SKM-1 treated with dmso at 0.1 percent for 144 hours (cell line): ENCODE data around the gene CT47A1.
"Not testable (repeated sequence)": the region's sequence is repeated elsewhere in the genome, so short reads cannot be mapped to it uniquely, and the experiment has no call there.

ENCODE experiments used
- DNase-seq: peaks from one replicate; lab custom pipeline; 2025; ENCODE audit not compliant: unreplicated experiment; lab: John Stamatoyannopoulos, UW

The CT47A1 gene

GRCh38 chrX:120985660-120986059, at the start of gene CT47A1:
TSS of gene CT47A1 (minus strand) at chrX:120985760. CDS start at chrX:120985529, 231 bp downstream.
- DNase-seq, result not testable (repeated sequence)

DNA sequence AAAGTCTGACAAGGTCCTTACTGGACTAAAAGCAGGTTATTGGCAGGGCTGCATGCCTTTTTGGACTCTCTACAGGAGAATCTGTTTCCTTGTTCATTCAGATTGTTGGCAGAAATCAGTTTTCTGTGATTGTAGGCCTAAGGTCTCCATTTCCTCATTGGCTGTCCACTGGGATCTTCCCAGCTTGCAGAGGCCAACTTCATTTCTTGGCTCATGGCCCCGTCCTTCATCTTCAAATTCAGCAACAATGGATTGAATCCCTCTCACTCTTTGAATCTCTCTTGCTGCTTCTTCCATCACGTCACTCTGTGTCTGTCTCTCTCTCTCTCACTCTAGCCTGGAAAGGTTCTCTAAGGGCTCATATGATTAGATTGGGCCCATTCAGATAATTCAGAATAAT, 47.0 kb upstream of the CT47A1 start:
- DNase-seq, result no peak

DNA sequence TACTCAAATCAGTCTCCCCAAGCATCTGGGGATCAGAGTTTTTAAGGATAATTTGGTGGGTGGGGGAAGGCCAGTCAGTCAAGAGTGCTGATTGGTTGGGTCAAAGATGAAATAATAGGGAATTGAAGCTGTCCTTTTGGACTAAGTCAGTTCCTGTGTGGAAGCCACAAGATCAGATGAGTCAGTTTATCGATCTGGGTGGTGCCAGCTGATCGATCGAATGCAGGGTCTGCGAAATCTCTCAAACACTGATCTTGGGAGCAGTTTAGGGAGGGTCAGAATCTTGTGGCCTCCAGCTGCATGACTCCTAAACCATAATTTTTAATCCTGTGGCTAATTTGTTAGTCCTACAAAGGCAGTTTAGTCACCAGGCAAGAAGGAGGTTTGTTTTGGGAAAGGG, 44.5 kb upstream of the CT47A1 start:
- no peak for DNase-seq

DNA sequence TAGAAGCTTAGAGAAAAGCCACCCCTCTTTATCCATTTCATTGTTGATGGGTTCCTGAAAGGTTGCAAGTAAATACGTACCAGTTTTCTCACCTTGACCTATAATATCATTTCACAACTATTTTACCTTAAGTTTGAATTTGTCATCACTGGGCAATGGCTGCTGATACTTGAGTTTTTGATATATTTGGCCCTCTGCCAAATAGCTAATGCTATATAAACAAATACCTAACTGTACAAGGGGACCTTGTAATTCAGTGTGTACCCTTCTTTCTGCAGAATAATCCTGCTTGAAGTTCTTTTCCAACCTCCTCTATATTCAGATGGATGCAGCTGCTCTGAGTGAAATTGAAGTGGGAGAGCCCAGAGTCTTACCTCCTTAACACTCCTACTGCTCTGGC, 42.9 kb upstream of the CT47A1 start:
- no peak for DNase-seq

DNA sequence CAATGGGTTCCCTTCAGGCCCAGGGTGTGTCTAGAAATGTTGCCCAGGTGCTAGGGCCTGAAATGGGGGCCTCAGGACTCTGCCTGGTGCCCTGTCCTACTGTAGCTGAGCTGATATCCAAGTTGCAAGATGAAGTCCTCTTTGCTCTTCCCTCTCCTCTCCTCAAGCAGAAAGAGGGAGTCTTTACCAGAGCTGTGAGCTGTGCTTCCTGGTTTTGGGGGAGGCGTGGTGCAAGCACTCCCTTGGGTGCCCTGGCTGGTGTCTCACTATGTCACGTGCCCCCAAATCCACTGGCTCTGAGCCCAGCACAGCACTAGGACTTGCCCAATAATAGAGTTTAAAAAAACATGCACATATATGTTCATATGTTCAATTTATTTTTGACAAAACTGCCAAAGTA, 29.3 kb upstream of the CT47A1 start:
- DNase-seq, result no peak

- DNase-seq, result no peak
These were observed 28.4 kb upstream of the CT47A1 start for GRCh38 chrX:121013897-121014455.

DNA sequence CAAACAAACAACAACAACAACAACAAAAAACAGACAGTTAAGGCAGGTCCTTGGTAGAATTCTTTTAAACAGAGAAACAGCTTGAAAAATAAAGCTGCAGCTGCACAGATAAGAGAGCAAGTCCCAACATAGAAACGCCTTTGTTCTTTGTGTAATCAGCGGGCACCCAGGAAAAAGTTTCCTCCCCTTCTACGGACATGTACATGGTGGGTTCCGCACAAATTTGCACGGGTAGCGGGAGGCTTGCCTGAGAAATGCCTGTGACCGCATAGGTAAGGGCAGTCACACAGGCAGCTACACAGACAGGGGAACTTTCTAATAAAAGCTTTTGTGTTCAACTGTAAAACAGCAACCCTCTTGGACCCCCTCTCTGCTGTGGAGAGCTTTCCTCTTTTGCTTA, 25.7 kb upstream of the CT47A1 start:
- DNase-seq, result no peak

GRCh38 chrX:121010218-121010617, 24.7 kb upstream of the CT47A1 start:
- no peak for DNase-seq

GRCh38 chrX:121009764-121010163, 24.2 kb upstream of the CT47A1 start:
- no peak for DNase-seq

- no peak for DNase-seq
These were observed 23.4 kb upstream of the CT47A1 start for GRCh38 chrX:121008920-121009319.

DNA sequence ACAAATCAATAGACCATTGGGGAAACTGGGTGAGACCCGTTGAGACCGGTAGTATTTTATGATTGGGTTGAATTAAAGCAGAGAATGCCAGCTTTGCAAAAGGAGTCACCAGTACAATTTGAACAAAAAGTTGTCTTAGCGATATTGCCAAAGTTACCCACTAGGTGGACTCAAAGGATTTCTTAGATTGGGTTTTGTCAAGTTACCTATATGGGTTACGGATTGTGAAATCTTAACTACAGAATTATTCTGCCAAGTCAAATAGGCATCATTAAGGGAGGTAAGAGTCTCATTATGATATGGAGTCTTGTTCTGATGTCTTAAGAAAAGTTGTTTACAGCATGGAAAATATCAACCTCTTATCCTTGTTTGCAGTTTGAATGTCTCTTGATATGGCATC, 15.0 kb upstream of the CT47A1 start:
- no peak for DNase-seq

DNA sequence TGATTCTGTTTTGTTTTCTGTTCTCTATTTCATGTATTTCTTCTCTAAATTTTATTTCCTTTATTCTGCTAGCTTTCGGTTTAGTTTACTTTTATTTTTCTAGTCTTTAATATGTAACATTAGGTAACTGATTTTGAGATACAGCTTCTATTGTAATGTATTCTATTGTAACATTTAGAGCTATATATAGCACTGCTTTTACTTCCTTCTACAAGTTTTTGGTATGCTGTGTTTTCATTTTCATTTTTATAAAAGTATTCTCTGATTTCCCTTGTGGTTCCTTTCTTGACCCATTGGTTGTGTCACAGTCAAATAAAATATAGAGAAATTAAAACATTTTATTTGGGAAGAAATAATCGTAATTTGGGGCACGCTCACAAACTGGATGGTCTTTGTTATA, 13.9 kb upstream of the CT47A1 start:
- DNase-seq, result no peak

DNA sequence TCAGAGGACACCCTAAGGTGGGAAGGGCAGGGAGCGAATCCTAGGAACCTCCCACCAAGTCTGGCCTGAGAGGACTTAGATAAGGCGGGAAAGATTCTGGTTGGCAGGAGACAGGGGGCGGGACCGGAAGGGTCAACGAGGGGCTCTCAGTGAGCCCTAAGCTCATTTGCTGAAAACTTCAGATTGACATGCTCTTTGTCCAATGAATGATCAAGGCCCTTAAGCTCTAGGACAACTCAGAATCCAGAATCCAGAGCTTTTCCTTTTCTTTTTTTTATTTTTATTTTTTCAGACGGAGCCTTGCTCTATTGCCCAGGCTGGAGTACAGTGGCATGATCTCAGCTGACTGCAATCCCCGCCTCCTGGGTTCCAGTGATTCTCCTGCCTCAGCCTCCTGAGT, 29.1 kb downstream of the CT47A1 start, which contains the start of gene CT47A7:
Gene CT47A7, minus strand, starts transcription at position 101 of the 400 bp plus-strand sequence. CDS start 255 bp downstream, outside the sequence.
- DNase-seq, result not testable (repeated sequence)
